GM18508 (cell line): ENCODE measurements around the gene CYP27C1.
"Not testable (repeated sequence)": the region's sequence is repeated elsewhere in the genome, so short reads cannot be mapped to it uniquely, and the experiment has no call there.

Experiments
- ATAC-seq: cut with Tn5 transposase; IDR thresholded peaks from one replicate; pipeline ENCODE4 v1.9.1; 2021; ENCODE audit warnings: moderate number of reproducible peaks; ENCODE audit not compliant: insufficient read depth, unreplicated experiment

CYP27C1 gene

GRCh38 chr2:127175041-127175721 is 44.9 kb downstream of the CYP27C1 start:
- no peak for ATAC-seq

- no peak for ATAC-seq
Measured at GRCh38 chr2:127174640-127175039, 45.5 kb downstream of the CYP27C1 start.

- ATAC-seq, result no peak
Measured at GRCh38 chr2:127174136-127174535, 46.0 kb downstream of the CYP27C1 start.

GRCh38 chr2:127173057-127173456 is 47.0 kb downstream of the CYP27C1 start:
- no peak for ATAC-seq

- no peak for ATAC-seq
Measured at GRCh38 chr2:127172306-127172705, 47.8 kb downstream of the CYP27C1 start.

GRCh38 chr2:127170452-127171197 is 49.5 kb downstream of the CYP27C1 start:
- ATAC-seq, result no peak

- no peak for ATAC-seq
Measured at GRCh38 chr2:127170021-127170420, 50.1 kb downstream of the CYP27C1 start.

- no peak for ATAC-seq
Measured at GRCh38 chr2:127169066-127169660, 50.9 kb downstream of the CYP27C1 start.

GRCh38 chr2:127166231-127166860 is 53.8 kb downstream of the CYP27C1 start:
- no peak for ATAC-seq

- no peak for ATAC-seq
Measured at GRCh38 chr2:127165539-127165935, 54.6 kb downstream of the CYP27C1 start.

- ATAC-seq, result no peak
Measured at GRCh38 chr2:127164761-127165538, 55.1 kb downstream of the CYP27C1 start.

- no peak for ATAC-seq
Measured at GRCh38 chr2:127163921-127164320, 56.2 kb downstream of the CYP27C1 start.

- ATAC-seq, result not testable (repeated sequence)
Measured at GRCh38 chr2:127163090-127163406, 57.1 kb downstream of the CYP27C1 start.

GRCh38 chr2:127162261-127163089 is 57.6 kb downstream of the CYP27C1 start:
- ATAC-seq, result no peak

- ATAC-seq, result no peak
Measured at GRCh38 chr2:127161176-127162136, 58.6 kb downstream of the CYP27C1 start.

GRCh38 chr2:127160676-127161075 is 59.4 kb downstream of the CYP27C1 start:
- ATAC-seq, result no peak

GRCh38 chr2:127159543-127159942 is 60.6 kb downstream of the CYP27C1 start:
- ATAC-seq, result no peak

- ATAC-seq, result no peak
Measured at GRCh38 chr2:127158614-127159290, 61.3 kb downstream of the CYP27C1 start.
